C4-2B (cell line): ENCODE data around the gene EME1.

Source experiments
- H3K27ac ChIP-seq: fragments of 450-650 bp; 2 replicates; pipeline ENCODE4 v1.5.1; 2017
- CTCF ChIP-seq: fragments of 450-650 bp; conservative IDR thresholded peaks from 2 replicates; pipeline ENCODE4 v1.5.1; 2017; ENCODE audit warnings: mild to moderate bottlenecking
- ZFX ChIP-seq: fragments of 450-650 bp; IDR thresholded peaks from 2 replicates; pipeline ENCODE4 v1.6.1; 2017

The EME1 gene

GRCh38 chr17:50350733-50351132 is 22.3 kb upstream of the EME1 start:
- no peak overlapping the region for H3K27ac ChIP-seq
- TF ChIP-seq CTCF (no peak), ZFX (no peak)

- H3K27ac ChIP-seq: no peak overlapping the region
- TF ChIP-seq ZFX: no peak
- TF ChIP-seq CTCF: no peak
These were observed 20.8 kb upstream of the EME1 start for GRCh38 chr17:50352072-50352692.

- TF ChIP-seq ZFX: no peak
- no peak overlapping the region for H3K27ac ChIP-seq
These were observed 20.1 kb upstream of the EME1 start for GRCh38 chr17:50352693-50353599.

- TF ChIP-seq ZFX (no peak), CTCF (no peak)
- H3K27ac ChIP-seq: no peak overlapping the region
These were observed 19.3 kb upstream of the EME1 start for GRCh38 chr17:50353600-50354195.

GRCh38 chr17:50354198-50354597 is 18.8 kb upstream of the EME1 start:
- TF ChIP-seq ZFX: no peak
- TF ChIP-seq CTCF: no peak
- no peak overlapping the region for H3K27ac ChIP-seq

- no peak for TF ChIP-seq CTCF
- no peak for TF ChIP-seq ZFX
These were observed 18.3 kb upstream of the EME1 start for GRCh38 chr17:50354776-50355175.

GRCh38 chr17:50355336-50355700 is 17.7 kb upstream of the EME1 start:
- TF ChIP-seq CTCF: no peak
- TF ChIP-seq ZFX: no peak
- no peak overlapping the region for H3K27ac ChIP-seq

More at GRCh38 chr17:50354776-50355175, 18.3 kb upstream of the EME1 start:
- no peak overlapping the region for H3K27ac ChIP-seq
